ENCODE measurements around the gene AFF1.

The AFF1 gene

GRCh38 chr4:86950831-86951525, 16.2 kb downstream of the AFF1 start:
- FAIRE-seq = no peak

GRCh38 chr4:86955888-86956451, 21.2 kb downstream of the AFF1 start:
- no peak for FAIRE-seq

GRCh38 chr4:86957215-86957614, 22.4 kb downstream of the AFF1 start:
- no peak for FAIRE-seq

GRCh38 chr4:86959588-86960500, 25.0 kb downstream of the AFF1 start:
- no peak for FAIRE-seq

GRCh38 chr4:86960557-86960961, 25.7 kb downstream of the AFF1 start:
- no peak for FAIRE-seq

GRCh38 chr4:86961116-86961515, 26.3 kb downstream of the AFF1 start:
- no peak for FAIRE-seq

GRCh38 chr4:86961605-86962295, 26.9 kb downstream of the AFF1 start:
- no peak for FAIRE-seq

- no peak for FAIRE-seq
Observed at GRCh38 chr4:86963697-86964096, 28.9 kb downstream of the AFF1 start.

- FAIRE-seq = no peak
Observed at GRCh38 chr4:86965019-86965976, 30.5 kb downstream of the AFF1 start.

GRCh38 chr4:86967073-86967472, 32.3 kb downstream of the AFF1 start:
- no peak for FAIRE-seq

- no peak for FAIRE-seq
Observed at GRCh38 chr4:86967798-86968197, 33.0 kb downstream of the AFF1 start.

- no peak for FAIRE-seq
Observed at GRCh38 chr4:86968547-86968946, 33.7 kb downstream of the AFF1 start.

- no peak for FAIRE-seq
Observed at GRCh38 chr4:86970447-86971354, 35.9 kb downstream of the AFF1 start.

- no peak for FAIRE-seq
Observed at GRCh38 chr4:86971355-86971683, 36.5 kb downstream of the AFF1 start.

- FAIRE-seq = no peak
Observed at GRCh38 chr4:86972997-86973396, 38.2 kb downstream of the AFF1 start.

- no peak for FAIRE-seq
Observed at GRCh38 chr4:86973668-86974067, 38.9 kb downstream of the AFF1 start.

- no peak for FAIRE-seq
Observed at GRCh38 chr4:86974551-86974994, 39.8 kb downstream of the AFF1 start.

- no peak for FAIRE-seq
Observed at GRCh38 chr4:86975927-86976326, 41.1 kb downstream of the AFF1 start.

- FAIRE-seq = no peak
Observed at GRCh38 chr4:86976801-86977485, 42.1 kb downstream of the AFF1 start.

- FAIRE-seq = peak; percentile 71
Observed at GRCh38 chr4:86977621-86978184, 42.9 kb downstream of the AFF1 start.

Data from colon (tissue), 2 donors.